ENCODE measurements around the gene TEX14.

GRCh38 chr17:58574025-58574424 lies 117.8 kb downstream of the TEX14 start:
- TF ChIP-seq CTCF (conservative IDR thresholded peaks at IDR 0.05 in 1 of 2, IDR thresholded peaks at IDR 0.05 in 1 of 2; ENCODE audit: low read depth in 1 of 2, low read length in 2 of 2) (no peak), EZH2 (IDR thresholded peaks at IDR 0.05; ENCODE audit: low read length, missing control alignments) (no peak)

All from fibroblast of lung (primary cell).